ENCODE data around the gene LAMB4. TPM values are rescaled to one million over a fixed set of nuclear protein-coding genes. Genes with fewer than 3 reads are reported as not detected.

Gene LAMB4
- total RNA-seq, 3 donors from 2014 or later (not counting 1 experiment from before 2014, with no cell fraction given), result not detected

- Mint-ChIP-seq H3K4me3 (no peak overlapping the region), H3K27me3 (ENCODE audit: low read depth in 2 of 2) (peaks cover 18 to 25% of the 10 kb centered on the region in 2 donors), H3K27ac (no peak overlapping the region), H3K4me1 (peaks cover 4 to 5% of the 10 kb centered on the region in 2 donors), H3K36me3 (no peaks in the 10 kb centered on the region), H3K9me3 (no peaks in the 10 kb centered on the region)
- Histone ChIP-seq H3K4me1 (ENCODE audit: control insufficient read depth, insufficient read depth, low read length) (no peaks in the 10 kb centered on the region), H3K27ac (ENCODE audit: low read length) (no peak overlapping the region), H3K27me3 (ENCODE audit: control insufficient read depth, insufficient read depth, low read length) (peaks cover 4% of the 10 kb centered on the region), H3K4me3 (ENCODE audit: low read length) (no peak overlapping the region), H3K36me3 (ENCODE audit: control insufficient read depth, insufficient read depth, low read length) (no peaks in the 10 kb centered on the region), H3K9me3 (ENCODE audit: control insufficient read depth, insufficient read depth, low read length) (no peaks in the 10 kb centered on the region)
- ATAC-seq (no peak), DNase-seq (no peak)
- intact Hi-C loops (cut with micrococcal nuclease), result no loop called here
- 95% methylated on average over 4 of the region's 4 CpGs for WGBS (ENCODE audit: insufficient coverage)
- no peak for TF ChIP-seq CTCF (IDR thresholded peaks at IDR 0.05)
These were observed 120.3 kb downstream of the LAMB4 start for GRCh38 chr7:108009873-108010272.

GRCh38 chr7:108008827-108009226 is 121.3 kb downstream of the LAMB4 start:
- ATAC-seq (no peak), DNase-seq (no peak)
- Histone ChIP-seq H3K4me1 (ENCODE audit: control insufficient read depth, insufficient read depth, low read length) (no peaks in the 10 kb centered on the region), H3K36me3 (ENCODE audit: control insufficient read depth, insufficient read depth, low read length) (no peaks in the 10 kb centered on the region), H3K9me3 (ENCODE audit: control insufficient read depth, insufficient read depth, low read length) (no peaks in the 10 kb centered on the region), H3K4me3 (ENCODE audit: low read length) (no peak overlapping the region), H3K27ac (ENCODE audit: low read length) (no peak overlapping the region), H3K27me3 (ENCODE audit: control insufficient read depth, insufficient read depth, low read length) (peaks cover 4% of the 10 kb centered on the region)
- intact Hi-C loops (cut with micrococcal nuclease), result no loop called here
- H3K27ac Mint-ChIP-seq, result no peak overlapping the region
- peaks cover 25 to 36% of the 10 kb centered on the region in 2 donors for H3K27me3 Mint-ChIP-seq (ENCODE audit: low read depth in 2 of 2)
- H3K4me3 Mint-ChIP-seq, result no peak overlapping the region
- H3K4me1 Mint-ChIP-seq, result peaks cover 5% of the 10 kb centered on the region in 2 donors
- no peak for TF ChIP-seq CTCF (IDR thresholded peaks at IDR 0.05)
- H3K9me3 Mint-ChIP-seq, result no peaks in the 10 kb centered on the region
- H3K36me3 Mint-ChIP-seq, result peaks cover 6% of the 10 kb centered on the region

DNA sequence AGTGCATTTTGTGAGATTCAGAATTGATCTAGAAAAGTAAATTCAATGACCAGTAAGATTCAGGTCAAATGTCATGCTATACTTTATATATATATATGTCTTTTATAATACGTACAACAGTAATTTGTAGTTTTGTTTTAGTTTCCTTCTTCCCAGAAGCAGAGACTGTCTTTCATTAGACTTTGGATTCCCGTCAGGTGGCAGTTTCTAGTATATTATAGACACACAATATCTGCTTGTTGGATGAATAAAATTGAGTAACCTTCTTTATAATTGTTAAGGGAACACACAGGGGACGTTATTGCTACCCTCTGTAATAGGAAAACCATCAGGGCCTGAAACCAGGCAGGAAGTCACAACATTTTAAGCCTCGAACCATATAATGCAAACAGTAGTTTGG is 121.9 kb downstream of the LAMB4 start:
- peaks cover 28 to 39% of the 10 kb centered on the region in 2 donors for H3K27me3 Mint-ChIP-seq (ENCODE audit: low read depth in 2 of 2)
- TF ChIP-seq CTCF (IDR thresholded peaks at IDR 0.05), result no peak
- H3K4me1 Mint-ChIP-seq, result peaks cover 6 to 7% of the 10 kb centered on the region in 2 donors
- peaks cover 7% of the 10 kb centered on the region for H3K36me3 Mint-ChIP-seq
- DNase-seq (no peak), ATAC-seq (no peak)
- no peak overlapping the region for H3K27ac Mint-ChIP-seq
- Histone ChIP-seq H3K27me3 (ENCODE audit: control insufficient read depth, insufficient read depth, low read length) (peaks cover 4% of the 10 kb centered on the region), H3K27ac (ENCODE audit: low read length) (no peak overlapping the region), H3K36me3 (ENCODE audit: control insufficient read depth, insufficient read depth, low read length) (no peaks in the 10 kb centered on the region), H3K4me3 (ENCODE audit: low read length) (no peak overlapping the region), H3K4me1 (ENCODE audit: control insufficient read depth, insufficient read depth, low read length) (no peaks in the 10 kb centered on the region), H3K9me3 (ENCODE audit: control insufficient read depth, insufficient read depth, low read length) (no peaks in the 10 kb centered on the region)
- intact Hi-C loops (cut with micrococcal nuclease), result no loop called here
- H3K9me3 Mint-ChIP-seq, result no peaks in the 10 kb centered on the region
- 47% methylated on average over 2 of the region's 4 CpGs for WGBS (ENCODE audit: insufficient coverage)
- no peak overlapping the region for H3K4me3 Mint-ChIP-seq

GRCh38 chr7:108007762-108008161 is 122.4 kb downstream of the LAMB4 start:
- no peaks in the 10 kb centered on the region for H3K36me3 ChIP-seq (ENCODE audit: control insufficient read depth, insufficient read depth, low read length)
- no peak for ATAC-seq
- no peak for DNase-seq
- no peaks in the 10 kb centered on the region for H3K9me3 ChIP-seq (ENCODE audit: control insufficient read depth, insufficient read depth, low read length)
- H3K27me3 ChIP-seq (ENCODE audit: control insufficient read depth, insufficient read depth, low read length), result peaks cover 4% of the 10 kb centered on the region
- no peak overlapping the region for H3K27ac ChIP-seq (ENCODE audit: low read length)
- intact Hi-C loops (cut with micrococcal nuclease), result no loop called here
- 52% methylated on average over 3 of the region's 3 CpGs for WGBS (ENCODE audit: insufficient coverage)
- H3K4me3 ChIP-seq (ENCODE audit: low read length), result no peak overlapping the region
- TF ChIP-seq CTCF (IDR thresholded peaks at IDR 0.05), result no peak
- Mint-ChIP-seq H3K9me3 (no peaks in the 10 kb centered on the region), H3K4me3 (no peak overlapping the region), H3K36me3 (peaks cover 7% of the 10 kb centered on the region), H3K4me1 (peaks cover 8 to 9% of the 10 kb centered on the region in 2 donors), H3K27me3 (ENCODE audit: low read depth in 2 of 2) (peaks cover 31 to 39% of the 10 kb centered on the region in 2 donors), H3K27ac (no peak overlapping the region)
- peaks cover 4% of the 10 kb centered on the region for H3K4me1 ChIP-seq (ENCODE audit: control insufficient read depth, insufficient read depth, low read length)
